Measurements from ENCODE around the gene MAD1L1.

The MAD1L1 gene

GRCh38 chr7:2196381-2197378, 36.1 kb downstream of the MAD1L1 start:
- FAIRE-seq (no peak), DNase-seq (ENCODE audit: insufficient read length) (no peak)
- TF ChIP-seq POLR2AphosphoS5 (IDR thresholded peaks at IDR 0.05; ENCODE audit: low read depth, low read length) = no peak
- TF ChIP-seq POLR2A (IDR thresholded peaks at IDR 0.05; ENCODE audit: low read depth, low read length) = no peak
- TF ChIP-seq TAF1 (IDR thresholded peaks at IDR 0.05; ENCODE audit: borderline replicate concordance, low read depth, low read length) = no peak

GRCh38 chr7:2195400-2196246, 37.1 kb downstream of the MAD1L1 start:
- TF ChIP-seq TAF1 (IDR thresholded peaks at IDR 0.05; ENCODE audit: borderline replicate concordance, low read depth, low read length) = no peak
- TF ChIP-seq POLR2A (IDR thresholded peaks at IDR 0.05; ENCODE audit: low read depth, low read length) = no peak
- TF ChIP-seq POLR2AphosphoS5 (IDR thresholded peaks at IDR 0.05; ENCODE audit: low read depth, low read length) = no peak
- FAIRE-seq = no peak
- no peak for DNase-seq (ENCODE audit: insufficient read length)

GRCh38 chr7:2193575-2194305, 39.0 kb downstream of the MAD1L1 start:
- TF ChIP-seq TAF1 (IDR thresholded peaks at IDR 0.05; ENCODE audit: borderline replicate concordance, low read depth, low read length) = no peak
- TF ChIP-seq POLR2A (IDR thresholded peaks at IDR 0.05; ENCODE audit: low read depth, low read length) = no peak
- TF ChIP-seq POLR2AphosphoS5 (IDR thresholded peaks at IDR 0.05; ENCODE audit: low read depth, low read length) = no peak
- FAIRE-seq (no peak), DNase-seq (ENCODE audit: insufficient read length) (no peak)

- DNase-seq (ENCODE audit: insufficient read length) (no peak), FAIRE-seq (no peak)
- no peak for TF ChIP-seq POLR2A (IDR thresholded peaks at IDR 0.05; ENCODE audit: low read depth, low read length)
- no peak for TF ChIP-seq TAF1 (IDR thresholded peaks at IDR 0.05; ENCODE audit: borderline replicate concordance, low read depth, low read length)
- TF ChIP-seq POLR2AphosphoS5 (IDR thresholded peaks at IDR 0.05; ENCODE audit: low read depth, low read length) = no peak
Observed at GRCh38 chr7:2192831-2193534, 39.8 kb downstream of the MAD1L1 start.

GRCh38 chr7:2191016-2191415, 41.7 kb downstream of the MAD1L1 start:
- no peak for FAIRE-seq
- DNase-seq (ENCODE audit: insufficient read length) = no peak
- TF ChIP-seq POLR2A (IDR thresholded peaks at IDR 0.05; ENCODE audit: low read depth, low read length) = no peak
- TF ChIP-seq POLR2AphosphoS5 (IDR thresholded peaks at IDR 0.05; ENCODE audit: low read depth, low read length) = no peak
- TF ChIP-seq TAF1 (IDR thresholded peaks at IDR 0.05; ENCODE audit: borderline replicate concordance, low read depth, low read length) = no peak

- DNase-seq (ENCODE audit: insufficient read length) = no peak
- TF ChIP-seq POLR2A (IDR thresholded peaks at IDR 0.05; ENCODE audit: low read depth, low read length) = no peak
- TF ChIP-seq POLR2AphosphoS5 (IDR thresholded peaks at IDR 0.05; ENCODE audit: low read depth, low read length) = no peak
- no peak for TF ChIP-seq TAF1 (IDR thresholded peaks at IDR 0.05; ENCODE audit: borderline replicate concordance, low read depth, low read length)
- no peak for FAIRE-seq
Observed at GRCh38 chr7:2190531-2190930, 42.2 kb downstream of the MAD1L1 start.

GRCh38 chr7:2186166-2186565, 46.6 kb downstream of the MAD1L1 start:
- FAIRE-seq (no peak), DNase-seq (ENCODE audit: insufficient read length) (no peak)
- TF ChIP-seq TAF1 (IDR thresholded peaks at IDR 0.05; ENCODE audit: borderline replicate concordance, low read depth, low read length) (no peak), POLR2A (IDR thresholded peaks at IDR 0.05; ENCODE audit: low read depth, low read length) (no peak), POLR2AphosphoS5 (IDR thresholded peaks at IDR 0.05; ENCODE audit: low read depth, low read length) (no peak)

GRCh38 chr7:2185715-2186114, 47.0 kb downstream of the MAD1L1 start:
- TF ChIP-seq POLR2A (IDR thresholded peaks at IDR 0.05; ENCODE audit: low read depth, low read length) = no peak
- no peak for TF ChIP-seq POLR2AphosphoS5 (IDR thresholded peaks at IDR 0.05; ENCODE audit: low read depth, low read length)
- no peak for TF ChIP-seq TAF1 (IDR thresholded peaks at IDR 0.05; ENCODE audit: borderline replicate concordance, low read depth, low read length)
- DNase-seq (ENCODE audit: insufficient read length) (no peak), FAIRE-seq (no peak)

GRCh38 chr7:2182461-2182860, 50.3 kb downstream of the MAD1L1 start:
- no peak for FAIRE-seq
- TF ChIP-seq TAF1 (IDR thresholded peaks at IDR 0.05; ENCODE audit: borderline replicate concordance, low read depth, low read length) = no peak
- TF ChIP-seq POLR2A (IDR thresholded peaks at IDR 0.05; ENCODE audit: low read depth, low read length) = no peak
- no peak for TF ChIP-seq POLR2AphosphoS5 (IDR thresholded peaks at IDR 0.05; ENCODE audit: low read depth, low read length)
- no peak for DNase-seq (ENCODE audit: insufficient read length)

GRCh38 chr7:2181077-2181854, 51.5 kb downstream of the MAD1L1 start:
- no peak for TF ChIP-seq TAF1 (IDR thresholded peaks at IDR 0.05; ENCODE audit: borderline replicate concordance, low read depth, low read length)
- TF ChIP-seq POLR2AphosphoS5 (IDR thresholded peaks at IDR 0.05; ENCODE audit: low read depth, low read length) = no peak
- no peak for TF ChIP-seq POLR2A (IDR thresholded peaks at IDR 0.05; ENCODE audit: low read depth, low read length)
- DNase-seq (ENCODE audit: insufficient read length) (no peak), FAIRE-seq (no peak)
